CD14-positive monocyte (primary cell): ENCODE measurements around the gene NRDE2. TPM values are rescaled to one million over a fixed set of nuclear protein-coding genes. Genes with fewer than 3 reads are reported as not detected.

Source experiments
- DNase-seq, 3 donors: peaks; one replicate each; pipeline ENCODE4 v3.0.0-alpha.2; 2011 to 2022
- H2AFZ ChIP-seq: 2 replicates; pipeline ENCODE4 v1.6.0; 2012; ENCODE audit warnings: mild to moderate bottlenecking, low read depth, low read length, inconsistent platforms; ENCODE audit not compliant: insufficient read depth, poor library complexity, severe bottlenecking
- H3K27ac ChIP-seq, 2 donors: 1 replicate in 1 of 2; 2 replicates in 1 of 2; pipeline ENCODE4 v1.5.1; 2012 to 2013; ENCODE audit warnings: low read length in 2 of 2, control low read depth in 1 of 2, inconsistent platforms in 1 of 2, low read depth in 1 of 2, mild to moderate bottlenecking in 1 of 2
- H3K27me3 ChIP-seq, 2 donors: one replicate each; pipeline versions ENCODE4 v1.6.0 to v1.6.1; 2011 to 2013; ENCODE audit warnings: low read length in 2 of 2; ENCODE audit not compliant: control insufficient read depth in 2 of 2, insufficient read depth in 2 of 2
- H3K36me3 ChIP-seq, 2 donors: replicated peaks in 1 of 2; 1 replicate in 1 of 2; 2 replicates in 1 of 2; pipeline versions ENCODE4 v1.5.1 to v1.6.1; 2012 to 2013; ENCODE audit warnings: low read length in 2 of 2, control low read depth in 1 of 2, inconsistent platforms in 1 of 2, mild to moderate bottlenecking in 1 of 2; ENCODE audit not compliant: insufficient read depth in 2 of 2, control insufficient read depth in 1 of 2
- H3K4me1 ChIP-seq, 2 donors: 1 replicate in 1 of 2; 2 replicates in 1 of 2; pipeline versions ENCODE4 v1.5.1 to v1.6.1; 2012 to 2013; ENCODE audit warnings: low read length in 2 of 2, control low read depth in 1 of 2, inconsistent platforms in 1 of 2, mild to moderate bottlenecking in 1 of 2, moderate library complexity in 1 of 2; ENCODE audit not compliant: insufficient read depth in 2 of 2, control insufficient read depth in 1 of 2
- H3K4me2 ChIP-seq: replicated peaks from 2 replicates; pipeline ENCODE3; 2012; ENCODE audit warnings: low read length, moderate library complexity, mild to moderate bottlenecking; ENCODE audit not compliant: poor library complexity, severe bottlenecking; ENCODE audit errors: extremely low read depth
- H3K4me3 ChIP-seq, 3 experiments: fragments of 200-600 bp in 1 of 3; sonication (generic) in 1 of 3; replicated peaks in 1 of 3; 1 replicate in 2 of 3; 2 replicates in 1 of 3; pipeline ENCODE4 v1.5.1; 2011 to 2013; ENCODE audit warnings: low read length in 3 of 3, mild to moderate bottlenecking in 3 of 3, control low read depth in 2 of 3, low read depth in 2 of 3, inconsistent platforms in 1 of 3, moderate library complexity in 1 of 3
- H3K79me2 ChIP-seq: 2 replicates; pipeline ENCODE4 v1.6.0; 2012; ENCODE audit warnings: mild to moderate bottlenecking, control low read depth, inconsistent platforms, low read length, moderate library complexity; ENCODE audit not compliant: insufficient read depth
- H3K9ac ChIP-seq: 2 replicates; pipeline ENCODE4 v1.6.0; 2017; ENCODE audit warnings: low read length, mild to moderate bottlenecking; ENCODE audit not compliant: insufficient read depth, poor library complexity, severe bottlenecking
- H3K9me3 ChIP-seq, 2 donors: replicated peaks in 1 of 2; 1 replicate in 1 of 2; 2 replicates in 1 of 2; pipeline versions ENCODE4 v1.5.1 to v1.6.1; 2012 to 2013; ENCODE audit warnings: low read length in 2 of 2, control low read depth in 1 of 2; ENCODE audit not compliant: control insufficient read depth in 1 of 2, insufficient read depth in 1 of 2
- H4K20me1 ChIP-seq: 2 replicates; pipeline ENCODE4 v1.6.0; 2012; ENCODE audit warnings: mild to moderate bottlenecking, low read length, control low read depth, moderate library complexity; ENCODE audit not compliant: insufficient read depth
- H3K27ac Mint-ChIP-seq, 7 donors: one replicate each; pipeline ENCODE4 v1.8.0; 2020; ENCODE audit warnings: mild to moderate bottlenecking in 7 of 7, mixed read lengths in 7 of 7, moderate library complexity in 6 of 7, inconsistent platforms in 2 of 7
- H3K27me3 Mint-ChIP-seq, 3 donors: one replicate each; pipeline ENCODE4 v1.8.0; 2021 to 2022; ENCODE audit warnings: low read depth in 3 of 3, mild to moderate bottlenecking in 3 of 3, mixed read lengths in 3 of 3, moderate library complexity in 3 of 3, inconsistent platforms in 1 of 3
- H3K36me3 Mint-ChIP-seq, 2 donors: one replicate each; pipeline ENCODE4 v1.8.0; 2020; ENCODE audit warnings: mixed read lengths in 2 of 2, inconsistent platforms in 1 of 2, mild to moderate bottlenecking in 1 of 2
- H3K4me1 Mint-ChIP-seq: one replicate; pipeline ENCODE4 v1.8.0; 2020; ENCODE audit warnings: mild to moderate bottlenecking, mixed read lengths
- H3K4me3 Mint-ChIP-seq, 2 donors: one replicate each; pipeline ENCODE4 v1.8.0; 2020; ENCODE audit warnings: mild to moderate bottlenecking in 2 of 2, mixed read lengths in 2 of 2, moderate library complexity in 1 of 2
- H3K9me3 Mint-ChIP-seq, 7 donors: one replicate each; pipeline ENCODE4 v1.8.0; 2020 to 2022; ENCODE audit warnings: mixed read lengths in 7 of 7, mild to moderate bottlenecking in 6 of 7, moderate library complexity in 6 of 7, inconsistent platforms in 2 of 7
- CTCF ChIP-seq: fragments of 200-600 bp; IDR thresholded peaks from one replicate; pipeline ENCODE4 v1.8.0; 2022; ENCODE audit warnings: antibody characterized with exemption, mild to moderate bottlenecking
- WGBS: methylation state at CpG from one replicate; pipeline ENCODE4 v1.1.5; 2013; ENCODE audit warnings: missing lambda C conversion rate; ENCODE audit not compliant: insufficient coverage; 5-methylcytosine and 5-hydroxymethylcytosine counted together
- intact Hi-C, 2 donors: fragments of 100-400 bp; cut with micrococcal nuclease; formaldehyde crosslinking; loops; one replicate each; pipeline versions ENCODE4 v1.15.0 to v1.15.1; 2023
- polyA plus RNA-seq, 3 donors: library from polyadenylated mRNA; depleted of rRNA in 1 of 3; unstranded in 2 of 3; stranded (reverse) in 1 of 3; fragments of 300-500 nt in 2 of 3; fragments of >200 nt in 1 of 3; fragmentation: Illumina TruSeq in 2 of 3; gene quantifications; 1 replicate in 2 of 3; 2 replicates in 1 of 3; pipeline ENCODE4 v1.2.3, GENCODE V29; 2012 to 2021

The NRDE2 gene
- polyA plus RNA-seq, 3 donors, result 4.7 to 7.4 (median 6.7) TPM

- no peak for DNase-seq
- no peak overlapping the region for H3K27ac Mint-ChIP-seq
- H3K4me3 Mint-ChIP-seq, result no peak overlapping the region
Observed at GRCh38 chr14:90378249-90378648, 46.5 kb upstream of the NRDE2 start.

DNA sequence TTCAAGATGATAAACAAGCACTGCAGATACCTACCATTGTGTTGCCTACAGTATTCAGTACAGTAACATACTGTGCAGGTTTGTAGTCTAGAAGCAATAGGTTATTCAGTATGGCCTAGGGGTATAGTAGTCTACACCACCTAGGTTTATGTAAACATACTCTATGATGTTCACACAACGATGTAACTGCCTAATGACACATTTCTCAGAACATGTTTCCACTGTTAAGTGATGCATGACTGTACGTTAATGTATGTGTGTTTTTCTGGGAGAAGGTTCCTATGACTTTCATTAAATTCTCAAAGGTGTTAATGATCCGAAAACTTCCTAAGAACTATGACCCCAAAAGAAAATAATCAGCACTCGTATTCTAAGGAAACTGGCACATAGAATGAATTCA, 44.2 kb upstream of the NRDE2 start:
- Histone ChIP-seq H3K4me2 (no peak overlapping the region), H3K9me3 (no peaks in the 10 kb centered on the region), H3K36me3 (no peaks in the 10 kb centered on the region), H2AFZ (no peak overlapping the region), H3K27ac (no peak overlapping the region), H3K27me3 (no peaks in the 10 kb centered on the region), H3K9ac (no peak overlapping the region), H4K20me1 (no peaks in the 10 kb centered on the region), H3K79me2 (no peaks in the 10 kb centered on the region), H3K4me3 (no peak overlapping the region), H3K4me1 (no peaks in the 10 kb centered on the region)
- H3K27me3 Mint-ChIP-seq, result peaks cover 0 to 7% (median 5%) of the 10 kb centered on the region in 3 donors
- intact Hi-C loops, result no loop called here
- H3K27ac Mint-ChIP-seq, result no peak overlapping the region
- TF ChIP-seq CTCF, result no peak
- H3K4me3 Mint-ChIP-seq, result no peak overlapping the region
- peaks cover 1% of the 10 kb centered on the region for H3K4me1 Mint-ChIP-seq
- no peak for DNase-seq
- peaks cover 0 to 3% (median 0%) of the 10 kb centered on the region in 7 donors for H3K9me3 Mint-ChIP-seq
- no CpG with 5 or more reads among the region's 4 CpGs for WGBS
- H3K36me3 Mint-ChIP-seq, result no peaks in the 10 kb centered on the region

More at GRCh38 chr14:90378249-90378648, 46.5 kb upstream of the NRDE2 start:
- Histone ChIP-seq H3K27ac (no peak overlapping the region), H3K4me2 (no peak overlapping the region), H3K9me3 (no peaks in the 10 kb centered on the region), H3K36me3 (no peaks in the 10 kb centered on the region), H3K4me1 (peaks cover 6 to 8% of the 10 kb centered on the region in 2 donors), H4K20me1 (no peaks in the 10 kb centered on the region), H3K4me3 (no peak overlapping the region), H3K27me3 (no peaks in the 10 kb centered on the region), H3K9ac (no peak overlapping the region), H3K79me2 (no peaks in the 10 kb centered on the region), H2AFZ (no peak overlapping the region)
- 94% methylated on average over 6 of the region's 6 CpGs for WGBS
- Mint-ChIP-seq H3K9me3 (peaks cover 0 to 3% (median 0%) of the 10 kb centered on the region in 7 donors), H3K4me1 (peaks cover 3% of the 10 kb centered on the region), H3K36me3 (no peaks in the 10 kb centered on the region), H3K27me3 (peaks cover 0 to 7% (median 3%) of the 10 kb centered on the region in 3 donors)
- intact Hi-C loops, result no loop called here
- TF ChIP-seq CTCF, result no peak
